ENCODE results near the gene ZIC4.

- TF ChIP-seq CTCF (conservative IDR thresholded peaks at IDR 0.05; ENCODE audit: low read depth in 2 of 2) (no peak), EZH2 (IDR thresholded peaks at IDR 0.05; ENCODE audit: low read depth, unreplicated experiment) (no peak), EZH2phosphoT487 (IDR thresholded peaks at IDR 0.05; ENCODE audit: unreplicated experiment) (no peak), POLR2AphosphoS5 (IDR thresholded peaks at IDR 0.05; ENCODE audit: low read depth) (no peak), JUNB (IDR thresholded peaks at IDR 0.05; ENCODE audit: unreplicated experiment) (no peak)
Observed at GRCh38 chr3:147392625-147392946, 13.8 kb downstream of the ZIC4 start.

Data from GM23338 (cell line).